Body of pancreas (tissue), 4 donors: ENCODE measurements around the gene SCRT2. TPM values are rescaled to one million over a fixed set of nuclear protein-coding genes. Genes with fewer than 3 reads are reported as not detected.

Experiments used
- ATAC-seq: fragments of 150-250 bp; one replicate; pipeline ENCODE4 v1.9.1; 2016
- DNase-seq, 4 donors: peaks; one replicate each; pipeline ENCODE4 v3.0.0-alpha.2; 2019
- H3K27ac ChIP-seq, 4 donors: fragments of 200-600 bp; sonication (generic); 1 replicate in 3 of 4; 2 replicates in 1 of 4; pipeline versions ENCODE4 v1.5.1 to v1.6.1; 2016 to 2019; ENCODE audit warnings: mild to moderate bottlenecking in 1 of 4, mixed read lengths in 1 of 4, moderate library complexity in 1 of 4
- H3K27me3 ChIP-seq, 2 donors: fragments of 200-600 bp; sonication (generic); one replicate each; pipeline ENCODE4 v1.6.0; 2016; ENCODE audit warnings: mild to moderate bottlenecking in 1 of 2
- H3K36me3 ChIP-seq, 2 donors: fragments of 200-600 bp; sonication (generic); replicated peaks in 1 of 2; 2 replicates each; pipeline ENCODE4 v1.5.1; 2016; ENCODE audit warnings: low read depth in 2 of 2; ENCODE audit not compliant: insufficient read depth in 1 of 2
- H3K4me1 ChIP-seq: fragments of 200-600 bp; sonication (generic); one replicate; pipeline ENCODE4 v1.6.0; 2016
- H3K4me3 ChIP-seq, 2 donors: fragments of 200-600 bp; sonication (generic); 1 replicate in 1 of 2; 2 replicates in 1 of 2; pipeline ENCODE4 v1.5.1; 2016 to 2019
- H3K9me3 ChIP-seq, 3 donors: fragments of 200-600 bp; sonication (generic); 1 replicate in 2 of 3; 2 replicates in 1 of 3; pipeline ENCODE4 v1.5.1; 2016
- POLR2A ChIP-seq, 3 donors: fragments of 450-650 bp; IDR thresholded peaks; one replicate each; pipeline ENCODE4 v1.6.1; 2016; ENCODE audit warnings: antibody characterized with exemption in 3 of 3, mild to moderate bottlenecking in 2 of 3
- WGBS, 2 donors: methylation state at CpG; one replicate each; pipeline ENCODE4 v1.1.5; 2017; 5-methylcytosine and 5-hydroxymethylcytosine counted together
- intact Hi-C: fragments of 100-400 bp; cut with DNase I; formaldehyde crosslinking; loops from one replicate; pipeline ENCODE4 v1.15.1; 2023
- total RNA-seq, 2 donors: library from RNA; depleted of rRNA; stranded (reverse); fragments of >200 nt; gene quantifications; one replicate each; pipeline ENCODE4 v1.1.0, GENCODE V29; 2016
- TF ChIP-seq, protein P1 (sequence below), 7 experiments: fragments of 450-650 bp in 4 of 7; fragments of 200-600 bp in 3 of 7; sonication (generic) in 3 of 7; IDR thresholded peaks; one replicate each; pipeline ENCODE4 v1.5.1; 2016 to 2019; ENCODE audit warnings: antibody characterized with exemption in 7 of 7

Gene SCRT2
- total RNA-seq, 2 donors from 2014 or later, result under 0.01 TPM; not detected in 1

DNA sequence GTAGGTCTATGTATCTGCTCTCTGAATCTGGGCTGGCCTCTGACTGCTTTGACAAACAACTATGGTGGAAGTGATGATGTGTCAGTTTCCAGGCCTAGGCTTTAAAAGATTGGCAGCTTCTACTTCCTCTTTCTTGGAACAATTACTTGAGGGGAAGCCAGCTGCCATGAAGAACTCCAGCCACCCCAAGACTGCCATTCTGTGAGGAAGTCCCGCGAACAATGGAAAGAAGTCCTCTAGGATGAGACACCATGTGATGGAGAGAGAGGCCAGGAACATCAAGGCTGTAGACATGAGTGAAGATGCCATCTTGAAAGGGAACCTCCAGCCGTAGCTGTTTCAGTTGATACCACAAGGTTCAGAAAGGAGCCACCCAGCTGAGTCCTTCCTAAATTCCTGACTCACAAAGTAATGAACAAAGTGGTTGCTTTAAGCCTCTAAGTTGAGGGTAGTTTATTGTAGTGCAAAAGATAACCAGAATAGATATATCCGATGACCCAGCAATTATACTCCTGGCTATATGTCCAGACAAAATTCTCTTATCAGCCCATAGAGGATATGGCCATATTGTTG is 50.2 kb downstream of the SCRT2 start:
- DNase-seq (no peak), ATAC-seq (no peak)
- no peaks in the 10 kb centered on the region for H3K36me3 ChIP-seq
- intact Hi-C loops, result no loop called here
- peaks cover 0 to 5% (median 0%) of the 10 kb centered on the region in 3 donors for H3K9me3 ChIP-seq
- H3K4me1 ChIP-seq, result no peaks in the 10 kb centered on the region
- no peak overlapping the region for H3K27ac ChIP-seq
- TF ChIP-seq, protein P1, sequence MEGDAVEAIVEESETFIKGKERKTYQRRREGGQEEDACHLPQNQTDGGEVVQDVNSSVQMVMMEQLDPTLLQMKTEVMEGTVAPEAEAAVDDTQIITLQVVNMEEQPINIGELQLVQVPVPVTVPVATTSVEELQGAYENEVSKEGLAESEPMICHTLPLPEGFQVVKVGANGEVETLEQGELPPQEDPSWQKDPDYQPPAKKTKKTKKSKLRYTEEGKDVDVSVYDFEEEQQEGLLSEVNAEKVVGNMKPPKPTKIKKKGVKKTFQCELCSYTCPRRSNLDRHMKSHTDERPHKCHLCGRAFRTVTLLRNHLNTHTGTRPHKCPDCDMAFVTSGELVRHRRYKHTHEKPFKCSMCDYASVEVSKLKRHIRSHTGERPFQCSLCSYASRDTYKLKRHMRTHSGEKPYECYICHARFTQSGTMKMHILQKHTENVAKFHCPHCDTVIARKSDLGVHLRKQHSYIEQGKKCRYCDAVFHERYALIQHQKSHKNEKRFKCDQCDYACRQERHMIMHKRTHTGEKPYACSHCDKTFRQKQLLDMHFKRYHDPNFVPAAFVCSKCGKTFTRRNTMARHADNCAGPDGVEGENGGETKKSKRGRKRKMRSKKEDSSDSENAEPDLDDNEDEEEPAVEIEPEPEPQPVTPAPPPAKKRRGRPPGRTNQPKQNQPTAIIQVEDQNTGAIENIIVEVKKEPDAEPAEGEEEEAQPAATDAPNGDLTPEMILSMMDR (IDR thresholded peaks at IDR 0.05), result no peak
- TF ChIP-seq POLR2A (IDR thresholded peaks at IDR 0.05), result no peak
- no peaks in the 10 kb centered on the region for H3K27me3 ChIP-seq
- 86 to 89% methylated on average over 4 of the region's 4 CpGs for WGBS, 2 donors
- H3K4me3 ChIP-seq, result no peak overlapping the region

DNA sequence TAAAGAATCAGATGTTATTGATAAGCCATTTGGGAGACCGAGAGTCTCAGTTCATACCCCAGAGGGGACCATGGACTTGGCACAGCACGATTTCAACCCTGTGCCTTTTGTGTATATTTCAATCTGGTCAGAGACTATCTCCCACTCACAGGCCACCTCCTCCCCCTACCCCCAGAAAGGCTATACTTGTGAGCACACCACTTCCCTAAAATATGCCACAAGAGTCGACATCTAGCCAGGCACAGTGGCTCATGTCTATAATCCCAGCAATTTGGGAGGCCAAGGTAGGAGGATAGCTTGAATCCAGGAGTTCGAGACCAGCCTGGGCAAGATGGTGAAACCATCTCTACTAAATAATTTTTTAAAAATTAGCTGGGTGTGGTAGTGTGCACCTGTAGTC is 51.9 kb downstream of the SCRT2 start:
- ATAC-seq, result no peak
- H3K36me3 ChIP-seq, result no peaks in the 10 kb centered on the region
- H3K4me1 ChIP-seq, result no peaks in the 10 kb centered on the region
- TF ChIP-seq, protein P1 (IDR thresholded peaks at IDR 0.05), result no peak
- no peak for TF ChIP-seq POLR2A (IDR thresholded peaks at IDR 0.05)
- WGBS, 2 donors, result 57 to 62% methylated on average over 4 of the region's 4 CpGs
- no peak overlapping the region for H3K4me3 ChIP-seq
- H3K27ac ChIP-seq, result no peak overlapping the region
- intact Hi-C loops, result no loop called here
- peaks cover 0 to 5% (median 0%) of the 10 kb centered on the region in 3 donors for H3K9me3 ChIP-seq
- H3K27me3 ChIP-seq, result no peaks in the 10 kb centered on the region
- no peak for DNase-seq

DNA sequence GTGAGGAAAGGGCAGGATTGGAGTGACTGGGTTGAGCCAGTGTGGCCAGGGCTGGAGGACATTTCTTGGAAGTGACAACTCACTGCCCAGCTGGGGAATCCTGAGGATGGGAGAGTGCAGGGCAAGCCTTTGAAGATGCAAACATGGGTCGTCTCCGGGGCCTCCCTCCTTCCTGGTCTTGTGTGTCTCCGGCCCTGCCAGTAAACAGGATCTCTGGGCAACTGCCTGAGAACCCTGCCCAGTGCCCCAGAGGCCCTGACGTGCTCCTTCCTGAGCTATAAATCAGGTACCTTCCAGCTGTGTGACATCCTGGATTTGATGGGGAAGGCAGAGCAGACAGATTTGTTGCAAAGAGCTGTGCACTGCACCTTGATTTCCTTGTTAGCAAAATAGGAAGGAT is 52.6 kb downstream of the SCRT2 start:
- Histone ChIP-seq H3K9me3 (peaks cover 0 to 11% (median 0%) of the 10 kb centered on the region in 3 donors), H3K36me3 (no peaks in the 10 kb centered on the region), H3K27ac (no peak overlapping the region), H3K27me3 (no peaks in the 10 kb centered on the region), H3K4me3 (no peak overlapping the region), H3K4me1 (no peaks in the 10 kb centered on the region)
- DNase-seq (no peak), ATAC-seq (no peak)
- WGBS, 2 donors, result 20% methylated on average over 1 to 4 of the region's 4 CpGs
- intact Hi-C loops, result no loop called here
- TF ChIP-seq POLR2A (IDR thresholded peaks at IDR 0.05), result no peak
- TF ChIP-seq, protein P1 (IDR thresholded peaks at IDR 0.05), result no peak

DNA sequence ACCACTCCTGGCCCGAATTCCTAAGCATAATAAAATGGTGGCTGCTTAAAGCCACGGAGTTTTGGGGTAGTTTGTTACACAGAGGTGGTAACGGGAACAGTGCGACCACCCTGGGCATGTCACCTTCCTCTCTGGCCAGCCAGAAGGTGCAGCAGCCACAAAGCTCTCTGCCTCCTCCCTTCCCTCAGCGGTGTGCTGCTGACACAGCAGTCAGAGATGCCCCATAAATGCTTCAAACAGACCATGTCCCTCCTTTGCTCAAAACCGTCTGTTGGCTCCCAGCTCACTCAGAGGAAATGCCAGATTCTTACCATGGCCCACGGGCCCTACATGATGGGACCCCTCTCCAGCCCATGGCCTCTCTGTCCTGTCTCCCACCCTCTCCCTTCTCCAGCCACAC is 53.4 kb downstream of the SCRT2 start:
- 57 to 62% methylated on average over 7 of the region's 7 CpGs for WGBS, 2 donors
- H3K4me1 ChIP-seq, result no peaks in the 10 kb centered on the region

More for the DNA sequence above, 53.4 kb downstream of the SCRT2 start:
- peaks cover 0 to 13% (median 0%) of the 10 kb centered on the region in 3 donors for H3K9me3 ChIP-seq
- ATAC-seq (no peak), DNase-seq (no peak)
- no peak overlapping the region for H3K4me3 ChIP-seq
- intact Hi-C loops, result no loop called here
- H3K27me3 ChIP-seq, result no peaks in the 10 kb centered on the region
- TF ChIP-seq, protein P1 (IDR thresholded peaks at IDR 0.05), result no peak
- TF ChIP-seq POLR2A (IDR thresholded peaks at IDR 0.05), result no peak
- H3K27ac ChIP-seq, result no peak overlapping the region
- no peaks in the 10 kb centered on the region for H3K36me3 ChIP-seq
